Stimulated activated naive B cell treated with anti-CD40 and anti-IgM and Interleukin-4, amounts not matched to agents 10 μg/mL and 1 μg/mL and 100 μg/mL, for 72 hours (primary cell): ENCODE results near the gene BPIFB6.

Source experiments
- ATAC-seq, 2 donors: fragments of 150-1000 bp; cut with Tn5 transposase; replicated peaks; 2 replicates each; pipeline ENCODE4 v1.10.0; 2021; ENCODE audit warnings: moderate library complexity in 1 of 2
- DNase-seq: peaks from one replicate; pipeline ENCODE4 v3.0.0; 2021
- H3K27ac Mint-ChIP-seq: one replicate; pipeline ENCODE4 v1.8.0; 2022; ENCODE audit warnings: mild to moderate bottlenecking, mixed read lengths
- H3K27me3 Mint-ChIP-seq, 2 donors: one replicate each; pipeline ENCODE4 v1.8.0; 2022; ENCODE audit warnings: mixed read lengths in 2 of 2
- H3K36me3 Mint-ChIP-seq, 2 donors: one replicate each; pipeline ENCODE4 v1.8.0; 2022; ENCODE audit warnings: mixed read lengths in 2 of 2, mild to moderate bottlenecking in 1 of 2
- H3K4me1 Mint-ChIP-seq, 2 donors: one replicate each; pipeline ENCODE4 v1.8.0; 2022; ENCODE audit warnings: mixed read lengths in 2 of 2, mild to moderate bottlenecking in 1 of 2
- H3K4me3 Mint-ChIP-seq, 2 donors: one replicate each; pipeline ENCODE4 v1.8.0; 2022; ENCODE audit warnings: mild to moderate bottlenecking in 2 of 2, mixed read lengths in 2 of 2, moderate library complexity in 1 of 2
- H3K9me3 Mint-ChIP-seq, 2 donors: one replicate each; pipeline ENCODE4 v1.8.0; 2022; ENCODE audit warnings: mixed read lengths in 2 of 2, mild to moderate bottlenecking in 1 of 2

Gene BPIFB6

DNA sequence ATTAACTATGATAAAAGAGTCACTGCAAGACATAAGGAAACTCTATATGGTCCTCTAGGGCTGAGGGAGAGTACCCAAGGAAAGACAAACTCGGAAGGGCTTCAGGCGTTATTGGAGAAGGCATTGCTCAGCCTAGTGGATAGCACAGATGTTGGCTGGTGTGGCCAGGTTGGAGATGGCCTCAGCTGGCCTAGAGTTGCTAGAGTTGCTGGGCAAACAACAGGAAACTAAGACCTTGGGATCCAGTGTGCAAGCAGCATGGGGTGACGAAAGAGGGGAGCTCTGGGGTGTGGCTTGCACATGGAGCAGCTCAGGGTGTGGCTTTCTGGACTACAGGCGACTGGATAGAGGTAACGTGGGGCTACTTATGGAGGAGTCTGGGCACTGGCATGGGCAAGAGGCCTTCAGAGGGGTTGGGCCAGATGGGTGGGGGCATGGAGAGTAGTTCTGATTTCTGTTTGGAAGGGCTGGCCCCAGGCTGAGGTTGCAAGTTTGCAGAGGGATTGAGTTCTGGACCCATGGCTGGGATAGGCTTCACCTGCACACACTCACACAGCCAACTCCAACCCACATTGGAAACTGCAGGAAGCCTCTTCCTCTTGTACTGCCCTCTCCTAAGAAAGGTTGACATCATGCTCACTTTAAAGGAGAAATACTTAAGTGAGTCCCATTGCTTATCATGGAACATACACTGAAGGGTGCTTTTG is 5.2 kb upstream of the BPIFB6 start:
- DNase-seq (no peak), ATAC-seq (no peak)
- Mint-ChIP-seq H3K4me1 (peaks cover 0 to 3% of the 10 kb centered on the region in 2 donors), H3K4me3 (no peak overlapping the region), H3K9me3 (no peaks in the 10 kb centered on the region), H3K27me3 (peaks cover 0 to 3% of the 10 kb centered on the region in 2 donors), H3K27ac (no peak overlapping the region), H3K36me3 (no peaks in the 10 kb centered on the region)

GRCh38 chr20:33026779-33027759 is 4.4 kb upstream of the BPIFB6 start:
- no peak for DNase-seq
- H3K27me3 Mint-ChIP-seq = peaks cover 0 to 6% of the 10 kb centered on the region in 2 donors
- H3K9me3 Mint-ChIP-seq = no peaks in the 10 kb centered on the region
- H3K36me3 Mint-ChIP-seq = no peaks in the 10 kb centered on the region
- ATAC-seq = no peak
- no peak overlapping the region for H3K27ac Mint-ChIP-seq
- no peaks in the 10 kb centered on the region for H3K4me1 Mint-ChIP-seq
- H3K4me3 Mint-ChIP-seq = no peak overlapping the region

- Mint-ChIP-seq H3K36me3 (peaks cover 0 to 3% of the 10 kb centered on the region in 2 donors), H3K4me1 (no peaks in the 10 kb centered on the region), H3K9me3 (peaks cover 3 to 4% of the 10 kb centered on the region in 2 donors), H3K4me3 (no peak overlapping the region), H3K27ac (no peak overlapping the region), H3K27me3 (peaks cover 10 to 11% of the 10 kb centered on the region in 2 donors)
- DNase-seq = no peak
- no peak for ATAC-seq
Measured at GRCh38 chr20:33027769-33028751, 3.4 kb upstream of the BPIFB6 start.

DNA sequence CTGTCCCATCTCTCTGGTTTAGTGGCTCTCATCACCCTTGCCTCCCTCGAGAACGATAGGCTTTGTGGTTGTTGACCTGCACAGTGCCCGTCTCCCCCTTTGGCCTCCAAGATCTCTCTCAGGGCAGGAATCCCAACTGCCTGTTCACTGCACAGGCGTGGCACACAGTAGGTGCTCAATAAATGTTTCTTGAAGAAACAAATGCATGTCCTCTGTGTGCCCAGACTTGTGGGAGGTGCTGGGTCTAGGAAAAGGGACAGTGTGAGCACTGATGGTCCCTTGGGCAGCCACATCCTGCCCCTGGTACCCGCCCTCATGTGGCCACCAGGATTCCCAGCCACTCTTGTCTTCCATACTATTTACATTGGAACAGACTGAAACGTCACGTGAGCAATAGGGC is 2.6 kb upstream of the BPIFB6 start:
- peaks cover 6 to 7% of the 10 kb centered on the region in 2 donors for H3K9me3 Mint-ChIP-seq
- H3K36me3 Mint-ChIP-seq = peaks cover 0 to 3% of the 10 kb centered on the region in 2 donors
- no peak overlapping the region for H3K27ac Mint-ChIP-seq
- no peaks in the 10 kb centered on the region for H3K4me1 Mint-ChIP-seq
- no peak for DNase-seq
- H3K27me3 Mint-ChIP-seq = peaks cover 8 to 12% of the 10 kb centered on the region in 2 donors
- no peak overlapping the region for H3K4me3 Mint-ChIP-seq
- ATAC-seq = no peak

GRCh38 chr20:33030076-33030475 is 1.4 kb upstream of the BPIFB6 start:
- H3K4me1 Mint-ChIP-seq = no peaks in the 10 kb centered on the region
- peaks cover 6 to 7% of the 10 kb centered on the region in 2 donors for H3K9me3 Mint-ChIP-seq
- ATAC-seq (no peak), DNase-seq (no peak)
- no peak overlapping the region for H3K27ac Mint-ChIP-seq
- H3K27me3 Mint-ChIP-seq = peaks cover 8 to 12% of the 10 kb centered on the region in 2 donors
- peaks cover 0 to 3% of the 10 kb centered on the region in 2 donors for H3K36me3 Mint-ChIP-seq
- no peak overlapping the region for H3K4me3 Mint-ChIP-seq

DNA sequence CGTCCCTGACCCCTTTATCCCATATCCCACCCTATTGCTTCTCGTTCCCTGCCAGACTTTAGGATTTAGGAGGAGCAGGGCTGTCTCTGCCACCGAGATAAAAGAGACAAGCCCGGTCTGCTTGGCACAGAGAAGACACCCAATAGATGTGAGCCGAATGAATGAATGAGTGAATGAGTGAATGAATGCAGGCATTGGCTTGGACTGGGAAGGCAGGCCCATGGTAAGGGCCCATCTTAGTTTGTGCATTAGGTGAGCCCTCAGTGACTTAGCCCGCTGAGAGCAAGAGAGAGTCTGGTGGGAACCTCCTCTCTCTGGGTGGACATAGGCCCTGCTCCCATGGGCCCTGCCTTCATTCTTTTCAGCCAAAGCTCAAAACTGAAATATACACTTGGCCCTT is 879 bp upstream of the BPIFB6 start:
- Mint-ChIP-seq H3K27me3 (peaks cover 8 to 12% of the 10 kb centered on the region in 2 donors), H3K27ac (no peak overlapping the region), H3K9me3 (peaks cover 6 to 7% of the 10 kb centered on the region in 2 donors), H3K36me3 (peaks cover 0 to 3% of the 10 kb centered on the region in 2 donors), H3K4me1 (no peaks in the 10 kb centered on the region), H3K4me3 (no peak overlapping the region)
- DNase-seq (no peak), ATAC-seq (no peak)

DNA sequence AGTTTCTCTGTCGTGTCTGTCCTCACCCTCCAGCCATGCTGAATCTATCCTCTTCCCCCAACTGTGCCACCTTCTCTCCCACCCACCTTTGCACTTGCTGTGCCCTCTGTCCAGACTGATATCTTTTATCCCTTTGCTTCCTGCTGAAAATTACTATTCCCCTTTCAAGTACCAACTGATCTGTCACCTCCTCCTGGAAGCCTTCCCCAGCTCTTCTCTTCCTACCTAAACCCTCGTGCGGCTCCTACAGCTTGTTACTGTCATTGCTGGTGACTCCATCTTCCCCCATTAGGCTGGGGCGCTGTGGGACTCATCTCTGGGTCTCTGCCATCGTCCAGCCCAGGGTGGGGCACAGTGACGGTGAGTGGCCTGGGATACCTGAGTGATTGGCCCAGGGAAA is 1.1 kb downstream of the BPIFB6 start:
- DNase-seq (no peak), ATAC-seq (no peak)
- H3K4me1 Mint-ChIP-seq = no peaks in the 10 kb centered on the region
- no peak overlapping the region for H3K27ac Mint-ChIP-seq
- peaks cover 6 to 7% of the 10 kb centered on the region in 2 donors for H3K9me3 Mint-ChIP-seq
- peaks cover 0 to 3% of the 10 kb centered on the region in 2 donors for H3K36me3 Mint-ChIP-seq
- no peak overlapping the region for H3K4me3 Mint-ChIP-seq
- peaks cover 8 to 12% of the 10 kb centered on the region in 2 donors for H3K27me3 Mint-ChIP-seq

GRCh38 chr20:33033381-33033780 is 1.9 kb downstream of the BPIFB6 start:
- Mint-ChIP-seq H3K9me3 (peaks cover 7 to 9% of the 10 kb centered on the region in 2 donors), H3K4me3 (no peak overlapping the region), H3K27me3 (peaks cover 15 to 20% of the 10 kb centered on the region in 2 donors), H3K4me1 (no peaks in the 10 kb centered on the region), H3K36me3 (peaks cover 0 to 3% of the 10 kb centered on the region in 2 donors), H3K27ac (no peak overlapping the region)
- no peak for ATAC-seq
- DNase-seq = no peak

DNA sequence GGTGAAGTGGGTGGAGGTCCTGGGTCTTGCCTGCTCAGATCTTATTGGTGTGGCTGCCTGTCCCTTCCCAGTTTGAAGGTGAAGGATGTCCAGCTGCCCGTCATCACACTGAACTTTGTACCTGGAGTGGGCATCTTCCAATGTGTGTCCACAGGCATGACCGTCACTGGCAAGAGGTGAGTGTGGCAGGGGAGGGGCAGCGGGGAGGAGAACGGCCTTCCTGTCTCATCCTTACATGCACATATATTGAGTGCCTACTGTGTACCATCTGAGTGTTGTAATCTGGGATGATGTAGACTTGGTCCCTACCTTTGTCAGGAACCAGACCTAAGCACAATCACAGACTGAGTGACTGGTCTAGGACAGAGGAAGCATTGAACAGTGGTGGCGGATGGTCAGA is 2.7 kb downstream of the BPIFB6 start:
- peaks cover 7 to 9% of the 10 kb centered on the region in 2 donors for H3K9me3 Mint-ChIP-seq
- H3K27me3 Mint-ChIP-seq = peaks cover 22 to 28% of the 10 kb centered on the region in 2 donors
- no peaks in the 10 kb centered on the region for H3K4me1 Mint-ChIP-seq
- no peak for DNase-seq
- no peak overlapping the region for H3K27ac Mint-ChIP-seq
- no peak overlapping the region for H3K4me3 Mint-ChIP-seq
- H3K36me3 Mint-ChIP-seq = peaks cover 0 to 3% of the 10 kb centered on the region in 2 donors
- no peak for ATAC-seq

DNA sequence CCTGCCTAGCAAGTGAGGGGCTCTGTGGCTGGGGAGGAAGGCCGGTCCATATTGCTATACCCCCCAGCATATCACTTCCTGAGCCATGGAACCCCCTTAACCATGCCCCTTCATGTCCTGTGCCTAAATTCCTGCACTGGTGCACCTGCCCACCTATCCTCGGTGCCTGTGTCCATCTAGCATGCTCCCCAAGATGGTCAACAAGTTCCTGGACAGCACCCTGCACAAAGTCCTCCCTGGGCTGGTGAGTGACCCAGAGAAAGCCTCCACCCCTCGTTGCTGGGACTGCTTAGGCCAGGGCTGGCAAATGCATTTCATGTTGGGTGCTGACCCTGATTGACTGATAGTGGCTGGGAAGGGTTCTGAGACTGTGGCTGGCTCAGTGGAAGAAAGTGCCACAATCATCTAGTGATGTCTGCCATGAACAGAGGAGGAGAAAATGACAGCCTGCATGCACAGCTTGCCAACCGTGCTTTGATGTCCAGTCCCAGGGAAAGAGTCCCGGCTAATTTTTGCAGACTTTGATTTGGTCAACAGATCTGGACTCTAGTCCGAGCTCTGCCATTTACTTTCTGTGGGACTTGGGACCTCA is 3.5 kb downstream of the BPIFB6 start:
- H3K4me1 Mint-ChIP-seq = no peaks in the 10 kb centered on the region
- ATAC-seq = no peak
- no peak overlapping the region for H3K27ac Mint-ChIP-seq
- H3K36me3 Mint-ChIP-seq = peaks cover 0 to 3% of the 10 kb centered on the region in 2 donors
- peaks cover 7 to 9% of the 10 kb centered on the region in 2 donors for H3K9me3 Mint-ChIP-seq
- H3K27me3 Mint-ChIP-seq = peaks cover 22 to 28% of the 10 kb centered on the region in 2 donors
- no peak overlapping the region for H3K4me3 Mint-ChIP-seq
- DNase-seq = no peak

DNA sequence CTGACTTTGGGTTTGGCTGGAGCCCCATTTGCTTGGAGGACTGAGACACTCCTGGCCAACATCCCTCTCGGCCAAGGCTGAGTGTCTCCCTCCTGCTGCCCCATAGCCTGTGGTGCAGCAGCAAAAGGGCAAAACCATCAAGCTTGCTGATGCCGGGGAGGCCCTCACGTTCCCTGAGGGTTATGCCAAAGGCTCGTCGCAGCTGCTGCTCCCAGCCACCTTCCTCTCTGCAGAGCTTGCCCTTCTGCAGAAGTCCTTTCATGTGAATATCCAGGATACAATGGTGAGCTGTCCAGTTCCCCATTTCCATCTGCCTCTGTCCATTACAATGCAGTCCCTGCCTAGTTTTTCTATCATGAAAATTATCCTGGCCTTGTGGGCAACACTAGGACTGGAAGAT is 6.0 kb downstream of the BPIFB6 start:
- Mint-ChIP-seq H3K27ac (no peak overlapping the region), H3K9me3 (peaks cover 7 to 9% of the 10 kb centered on the region in 2 donors), H3K27me3 (peaks cover 18 to 24% of the 10 kb centered on the region in 2 donors), H3K4me3 (no peak overlapping the region), H3K4me1 (no peaks in the 10 kb centered on the region), H3K36me3 (peaks cover 0 to 3% of the 10 kb centered on the region in 2 donors)
- ATAC-seq = no peak
- no peak for DNase-seq

GRCh38 chr20:33038243-33038642 is 6.8 kb downstream of the BPIFB6 start:
- Mint-ChIP-seq H3K27me3 (peaks cover 14 to 17% of the 10 kb centered on the region in 2 donors), H3K36me3 (no peaks in the 10 kb centered on the region), H3K4me1 (no peaks in the 10 kb centered on the region), H3K4me3 (no peak overlapping the region), H3K27ac (no peak overlapping the region), H3K9me3 (peaks cover 2 to 4% of the 10 kb centered on the region in 2 donors)
- ATAC-seq (no peak), DNase-seq (no peak)

GRCh38 chr20:33042430-33042829 is 11.0 kb downstream of the BPIFB6 start:
- Mint-ChIP-seq H3K27ac (no peak overlapping the region), H3K4me3 (no peak overlapping the region)
- no peak for ATAC-seq

More at GRCh38 chr20:33042430-33042829, 11.0 kb downstream of the BPIFB6 start:
- Mint-ChIP-seq H3K27me3 (peaks cover 18 to 19% of the 10 kb centered on the region in 2 donors), H3K36me3 (no peaks in the 10 kb centered on the region), H3K9me3 (peaks cover 11 to 15% of the 10 kb centered on the region in 2 donors), H3K4me1 (no peaks in the 10 kb centered on the region)
- DNase-seq = no peak
